Transverse colon (tissue), 4 donors: Measurements from ENCODE around the gene IZUMO4. TPM values are rescaled to one million over a fixed set of nuclear protein-coding genes. Genes with fewer than 3 reads are reported as not detected.

Experiments used
- DNase-seq: peaks from one replicate; pipeline ENCODE4 v3.0.0-alpha.2; 2019
- H3K27ac ChIP-seq, 4 donors: fragments of 200-600 bp; sonication (generic); 2 replicates each; pipeline ENCODE4 v1.5.1; 2016 to 2018; ENCODE audit warnings: inconsistent platforms in 4 of 4
- H3K27me3 ChIP-seq: fragments of 200-600 bp; sonication (generic); 2 replicates; pipeline ENCODE4 v1.5.1; 2017; ENCODE audit warnings: inconsistent platforms
- H3K36me3 ChIP-seq, 4 donors: fragments of 200-600 bp; sonication (generic); 2 replicates each; pipeline ENCODE4 v1.5.1; 2017 to 2019; ENCODE audit warnings: inconsistent platforms in 4 of 4
- H3K4me1 ChIP-seq, 4 donors: fragments of 200-600 bp; sonication (generic); 2 replicates each; pipeline ENCODE4 v1.5.1; 2017 to 2020; ENCODE audit warnings: inconsistent platforms in 4 of 4
- H3K4me3 ChIP-seq, 4 donors: fragments of 200-600 bp; sonication (generic); 1 replicate in 1 of 4; 2 replicates in 3 of 4; pipeline versions ENCODE4 v1.5.1 to v1.6.1; 2017 to 2019; ENCODE audit warnings: inconsistent platforms in 4 of 4
- H3K9me3 ChIP-seq, 2 donors: fragments of 200-600 bp; sonication (generic); 2 replicates each; pipeline ENCODE4 v1.5.1; 2017 to 2019; ENCODE audit warnings: inconsistent platforms in 2 of 2
- EP300 ChIP-seq: sonication (generic); formaldehyde crosslinking; IDR thresholded peaks from one replicate; pipeline ENCODE4 v1.6.1; 2017; ENCODE audit warnings: antibody characterized with exemption, low read depth
- POLR2A ChIP-seq: fragments of 450-650 bp; IDR thresholded peaks from one replicate; pipeline ENCODE4 v1.6.1; 2016; ENCODE audit warnings: antibody characterized with exemption, mild to moderate bottlenecking, moderate library complexity
- POLR2AphosphoS5 ChIP-seq, 3 donors: sonication (generic); formaldehyde crosslinking; IDR thresholded peaks; one replicate each; pipeline ENCODE4 v1.6.1; 2016; ENCODE audit warnings: antibody characterized with exemption in 3 of 3
- WGBS, 2 donors: methylation state at CpG; one replicate each; pipeline ENCODE4 v1.1.5; 2018; ENCODE audit warnings: low coverage in 1 of 2; 5-methylcytosine and 5-hydroxymethylcytosine counted together
- in situ Hi-C, 4 donors: fragments of 200-750 bp; cut with MboI; loops; one replicate each; pipeline versions ENCODE4 v1.15.0 to v1.15.1; 2017; ENCODE audit warnings: low sequenced_read_pairs in 3 of 4, low pct_ligation_motif_present in 1 of 4, low pct_unique_long_range_greater_than_20kb in 1 of 4
- intact Hi-C: fragments of 100-400 bp; cut with DNase I; formaldehyde crosslinking; loops from one replicate; pipeline ENCODE4 v1.15.1; 2023; ENCODE audit warnings: low total_unique reads
- total RNA-seq, 4 donors: library from RNA; depleted of rRNA; stranded (reverse); fragments of >200 nt; gene quantifications; one replicate each; pipeline ENCODE4 v1.1.0, GENCODE V29; 2016
- TF ChIP-seq, protein P1 (sequence below), 5 experiments: fragments of 200-600 bp in 3 of 5; fragments of 450-650 bp in 2 of 5; sonication (generic) in 3 of 5; IDR thresholded peaks; 1 replicate in 2 of 5; 2 replicates in 3 of 5; pipeline ENCODE4 v1.5.1; 2016 to 2017; ENCODE audit warnings: antibody characterized with exemption in 5 of 5, inconsistent platforms in 3 of 5, mild to moderate bottlenecking in 2 of 5, moderate library complexity in 1 of 5

Gene IZUMO4
- total RNA-seq, 4 donors from 2014 or later, result 2.3 to 5.4 TPM; not detected in 2

DNA sequence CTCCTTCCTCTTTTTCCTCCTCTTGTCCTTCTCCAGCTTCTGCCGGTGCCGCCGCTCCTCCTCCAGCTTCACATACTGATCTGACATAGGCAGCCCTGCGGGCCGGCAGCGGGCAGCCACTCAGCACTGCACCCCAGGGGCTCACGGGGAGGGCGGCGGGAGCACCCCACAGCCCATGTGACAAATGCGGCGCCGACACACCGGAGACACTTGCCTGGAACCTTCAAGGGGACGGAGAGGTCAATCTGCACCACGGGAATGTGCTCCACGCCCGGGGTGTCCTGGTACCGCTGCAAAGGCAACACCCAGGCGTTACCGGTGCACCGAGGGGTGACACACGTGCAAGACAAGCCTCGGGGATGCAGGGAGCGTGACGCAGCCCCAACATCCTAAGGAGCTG, 18.6 kb downstream of the IZUMO4 start:
- Histone ChIP-seq H3K4me1 (no peaks in the 10 kb centered on the region), H3K4me3 (no peak overlapping the region), H3K9me3 (no peaks in the 10 kb centered on the region), H3K27me3 (no peaks in the 10 kb centered on the region), H3K27ac (no peak overlapping the region), H3K36me3 (peaks cover 0 to 86% (median 41%) of the 10 kb centered on the region in 4 donors)
- in situ Hi-C loops (no loop called here), intact Hi-C loops (no loop called here)
- TF ChIP-seq EP300, result no peak
- TF ChIP-seq, protein P1, sequence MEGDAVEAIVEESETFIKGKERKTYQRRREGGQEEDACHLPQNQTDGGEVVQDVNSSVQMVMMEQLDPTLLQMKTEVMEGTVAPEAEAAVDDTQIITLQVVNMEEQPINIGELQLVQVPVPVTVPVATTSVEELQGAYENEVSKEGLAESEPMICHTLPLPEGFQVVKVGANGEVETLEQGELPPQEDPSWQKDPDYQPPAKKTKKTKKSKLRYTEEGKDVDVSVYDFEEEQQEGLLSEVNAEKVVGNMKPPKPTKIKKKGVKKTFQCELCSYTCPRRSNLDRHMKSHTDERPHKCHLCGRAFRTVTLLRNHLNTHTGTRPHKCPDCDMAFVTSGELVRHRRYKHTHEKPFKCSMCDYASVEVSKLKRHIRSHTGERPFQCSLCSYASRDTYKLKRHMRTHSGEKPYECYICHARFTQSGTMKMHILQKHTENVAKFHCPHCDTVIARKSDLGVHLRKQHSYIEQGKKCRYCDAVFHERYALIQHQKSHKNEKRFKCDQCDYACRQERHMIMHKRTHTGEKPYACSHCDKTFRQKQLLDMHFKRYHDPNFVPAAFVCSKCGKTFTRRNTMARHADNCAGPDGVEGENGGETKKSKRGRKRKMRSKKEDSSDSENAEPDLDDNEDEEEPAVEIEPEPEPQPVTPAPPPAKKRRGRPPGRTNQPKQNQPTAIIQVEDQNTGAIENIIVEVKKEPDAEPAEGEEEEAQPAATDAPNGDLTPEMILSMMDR (IDR thresholded peaks at IDR 0.05), result no peak
- no peak for TF ChIP-seq POLR2A
- TF ChIP-seq POLR2AphosphoS5 (IDR thresholded peaks at IDR 0.05), result no peak
- DNase-seq, result no peak
- 96 to 97% methylated on average over 5 to 25 of the region's 25 CpGs for WGBS, 2 donors

DNA sequence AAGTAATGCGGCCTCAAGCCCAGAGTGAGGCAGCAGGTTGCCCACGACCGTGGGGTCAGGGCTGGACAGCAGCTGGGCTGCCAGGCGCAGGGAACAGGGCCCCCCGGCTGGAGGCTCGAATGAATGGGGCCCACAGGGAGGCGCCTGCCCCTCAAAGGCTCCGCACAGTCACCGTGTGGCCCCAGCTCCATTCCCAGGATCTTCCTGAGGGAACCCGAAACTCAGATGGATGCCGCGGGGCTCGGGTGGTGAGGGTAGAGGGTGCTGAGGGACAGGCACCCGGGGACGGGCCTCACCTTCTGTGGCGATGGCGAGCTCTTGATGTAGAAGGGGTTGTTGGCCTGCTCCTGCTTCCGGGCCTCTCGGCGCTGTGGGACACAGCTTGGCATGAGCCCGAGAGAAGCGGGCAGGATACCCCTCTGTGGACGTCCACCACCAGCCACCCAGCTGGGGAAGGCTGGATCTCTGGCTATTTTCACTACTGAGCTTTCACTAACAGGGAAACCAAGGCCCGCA, 19.3 kb downstream of the IZUMO4 start:
- H3K27ac ChIP-seq, result no peak overlapping the region
- WGBS, 2 donors, result 96 to 100% methylated on average over 2 to 22 of the region's 24 CpGs
- intact Hi-C loops, result no loop called here
- peaks cover 0 to 88% (median 42%) of the 10 kb centered on the region in 4 donors for H3K36me3 ChIP-seq
- no peaks in the 10 kb centered on the region for H3K9me3 ChIP-seq
- no peaks in the 10 kb centered on the region for H3K4me1 ChIP-seq
- no peaks in the 10 kb centered on the region for H3K27me3 ChIP-seq
- in situ Hi-C loops, result no loop called here
- DNase-seq, result no peak
- TF ChIP-seq EP300, result no peak
- no peak for TF ChIP-seq POLR2A
- no peak for TF ChIP-seq POLR2AphosphoS5 (IDR thresholded peaks at IDR 0.05)
- H3K4me3 ChIP-seq, result no peak overlapping the region

DNA sequence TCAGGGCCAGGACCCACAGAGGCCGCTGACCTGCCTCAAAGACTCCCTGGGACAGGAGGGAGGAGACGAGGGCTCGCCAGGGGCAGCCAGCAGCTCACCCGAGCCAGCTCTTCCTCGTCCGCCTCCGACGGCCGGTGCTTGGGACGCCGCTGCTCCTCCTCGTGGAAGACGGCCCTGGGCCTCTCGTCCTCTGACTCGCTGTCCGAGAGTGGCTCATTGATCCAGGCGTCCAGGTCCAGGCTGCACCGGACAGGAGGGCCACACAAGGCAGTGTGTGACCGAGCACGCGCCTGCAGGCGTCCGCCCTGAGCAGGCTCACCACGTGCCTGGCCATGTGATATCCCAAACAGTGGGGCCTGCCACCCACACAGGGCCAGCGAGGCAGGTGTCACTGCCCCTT, 19.8 kb downstream of the IZUMO4 start:
- no peaks in the 10 kb centered on the region for H3K4me1 ChIP-seq
- WGBS, 2 donors, result 91% methylated on average over 25 of the region's 25 CpGs; no CpG with 5 or more reads in 1 of the 2 donors
- no peaks in the 10 kb centered on the region for H3K27me3 ChIP-seq
- TF ChIP-seq, protein P1 (IDR thresholded peaks at IDR 0.05), result no peak
- TF ChIP-seq POLR2AphosphoS5 (IDR thresholded peaks at IDR 0.05), result no peak
- TF ChIP-seq POLR2A, result no peak
- TF ChIP-seq EP300, result no peak
- no peaks in the 10 kb centered on the region for H3K9me3 ChIP-seq
- no peak for DNase-seq
- H3K27ac ChIP-seq, result no peak overlapping the region
- H3K4me3 ChIP-seq, result no peak overlapping the region
- intact Hi-C loops, result no loop called here
- H3K36me3 ChIP-seq, result peaks cover 0 to 88% (median 42%) of the 10 kb centered on the region in 4 donors
- in situ Hi-C loops, result no loop called here

DNA sequence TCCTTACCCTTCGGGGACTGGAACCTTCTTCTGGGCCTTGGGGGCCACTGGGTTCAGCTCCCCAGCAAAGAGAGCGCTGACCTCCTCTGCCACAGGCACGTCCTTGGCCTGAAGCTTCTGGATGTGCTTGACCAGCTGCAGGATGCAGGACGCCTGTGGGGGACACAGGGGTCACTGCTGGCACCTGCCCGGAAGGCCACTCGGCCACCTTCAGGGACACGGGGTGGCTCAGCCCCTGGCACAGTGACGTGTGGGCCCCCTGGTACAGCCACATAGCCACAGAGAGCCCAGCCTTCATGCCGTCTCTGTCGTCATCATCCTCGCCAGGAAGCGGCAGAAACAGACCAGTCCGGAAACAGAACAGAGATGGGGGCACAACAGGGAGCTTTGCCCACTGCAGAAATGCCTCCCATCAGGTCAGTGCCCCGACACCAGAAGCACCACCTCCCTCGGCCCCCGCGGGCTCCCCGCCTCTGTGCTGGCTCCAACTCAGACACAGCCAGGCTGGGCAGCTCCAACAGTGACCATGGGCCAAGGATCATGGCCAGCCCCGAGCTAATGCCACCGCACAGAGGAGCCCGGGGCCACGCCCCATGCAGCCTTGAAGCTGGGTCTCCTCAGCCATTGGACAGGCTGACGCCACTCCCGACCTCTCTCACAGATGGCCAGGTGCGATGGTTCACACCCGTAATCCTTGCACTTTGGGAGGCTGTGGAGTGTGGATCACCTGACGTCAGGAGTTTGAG, 20.7 kb downstream of the IZUMO4 start:
- intact Hi-C loops, result no loop called here
- Histone ChIP-seq H3K36me3 (peaks cover 0 to 84% (median 39%) of the 10 kb centered on the region in 4 donors), H3K9me3 (no peaks in the 10 kb centered on the region), H3K27me3 (no peaks in the 10 kb centered on the region), H3K27ac (no peak overlapping the region), H3K4me3 (no peak overlapping the region), H3K4me1 (no peaks in the 10 kb centered on the region)
- no peak for DNase-seq
- WGBS, 2 donors, result 96% methylated on average over 26 of the region's 27 CpGs; no CpG with 5 or more reads in 1 of the 2 donors
- in situ Hi-C loops, result no loop called here
- TF ChIP-seq POLR2A (no peak), EP300 (no peak), POLR2AphosphoS5 (IDR thresholded peaks at IDR 0.05) (no peak)
- TF ChIP-seq, protein P1 (IDR thresholded peaks at IDR 0.05), result no peak
